HG02642 (cell line): Measurements from ENCODE around the gene NID2.

Experiments used
- ATAC-seq: cut with Tn5 transposase; IDR thresholded peaks from one replicate; pipeline ENCODE4 v1.9.1; 2021; ENCODE audit warnings: mild to moderate bottlenecking; ENCODE audit not compliant: unreplicated experiment, poor library complexity

Gene NID2

GRCh38 chr14:52080158-52080800, 11.4 kb upstream of the NID2 start:
- ATAC-seq: no peak

DNA sequence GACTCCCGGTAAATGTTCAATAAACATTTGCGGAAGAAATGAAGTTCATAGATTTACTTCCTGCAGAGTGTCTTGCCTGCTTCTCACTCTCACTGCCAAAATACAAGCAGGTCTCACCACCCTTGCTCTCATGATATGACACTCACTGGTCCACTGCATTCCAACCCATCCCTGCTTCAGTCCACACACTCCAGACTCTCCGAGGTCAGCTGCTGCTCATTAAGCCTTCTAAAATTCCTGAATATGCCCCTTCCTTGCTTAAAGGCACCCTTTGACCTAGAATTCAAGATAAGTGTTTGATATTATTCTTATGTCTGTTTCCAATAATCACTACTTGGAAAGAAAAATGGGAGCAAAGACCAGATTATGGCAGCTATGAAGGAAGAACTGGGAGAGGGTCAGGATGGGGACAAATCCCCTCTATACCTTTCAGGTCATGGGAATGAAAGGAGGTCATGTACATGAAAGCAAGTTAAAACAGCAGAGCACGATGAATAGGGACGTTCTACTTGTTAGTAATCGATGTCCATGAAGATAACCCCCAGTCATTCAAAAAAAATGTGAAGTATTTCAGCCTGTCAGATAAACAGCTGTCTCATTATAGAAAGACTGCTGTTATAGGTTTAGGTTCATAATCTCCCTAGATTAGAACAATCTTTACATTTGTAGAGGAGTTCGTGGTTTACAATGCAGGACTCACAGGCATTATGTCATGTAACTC, 10.5 kb upstream of the NID2 start:
- no peak for ATAC-seq

DNA sequence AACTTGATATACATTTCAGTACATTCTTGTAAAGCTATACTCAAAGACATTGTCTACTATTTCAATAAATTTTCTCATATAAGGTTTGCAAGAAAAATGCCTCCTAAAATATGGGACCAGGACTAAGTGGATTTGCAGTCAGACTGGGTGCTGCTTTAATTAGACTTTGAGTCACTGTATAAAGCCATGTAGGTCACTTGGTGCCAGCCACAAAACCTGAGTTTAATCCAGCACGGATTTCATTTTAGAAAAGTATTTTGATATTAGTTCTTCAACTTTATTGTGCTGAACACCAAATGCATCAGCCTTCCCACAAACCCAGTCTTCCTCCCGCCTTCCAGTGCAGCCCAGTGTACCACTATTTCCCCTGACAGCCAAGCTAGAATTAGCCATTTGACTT, 9.9 kb upstream of the NID2 start:
- ATAC-seq: no peak

DNA sequence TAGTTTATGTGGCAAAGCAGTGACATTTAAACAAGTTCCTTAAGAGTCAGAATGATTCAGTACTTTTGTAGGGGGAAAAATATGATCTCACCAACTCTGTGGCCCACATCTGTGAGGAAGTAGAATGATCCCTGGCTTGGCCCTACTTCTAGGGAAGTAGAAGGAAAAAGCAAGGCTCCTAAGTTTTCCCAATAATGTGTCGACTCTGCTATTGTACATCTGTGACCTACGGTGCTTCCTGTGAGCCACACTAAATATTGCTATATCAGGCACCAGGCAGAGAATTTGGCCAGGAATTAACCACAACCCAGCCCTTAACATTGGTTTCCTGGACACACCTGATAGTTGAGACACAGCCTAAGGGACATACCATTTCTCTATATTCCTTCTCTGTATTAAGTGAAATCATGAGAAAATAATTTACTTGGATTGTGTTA, 9.3 kb upstream of the NID2 start:
- no peak for ATAC-seq

DNA sequence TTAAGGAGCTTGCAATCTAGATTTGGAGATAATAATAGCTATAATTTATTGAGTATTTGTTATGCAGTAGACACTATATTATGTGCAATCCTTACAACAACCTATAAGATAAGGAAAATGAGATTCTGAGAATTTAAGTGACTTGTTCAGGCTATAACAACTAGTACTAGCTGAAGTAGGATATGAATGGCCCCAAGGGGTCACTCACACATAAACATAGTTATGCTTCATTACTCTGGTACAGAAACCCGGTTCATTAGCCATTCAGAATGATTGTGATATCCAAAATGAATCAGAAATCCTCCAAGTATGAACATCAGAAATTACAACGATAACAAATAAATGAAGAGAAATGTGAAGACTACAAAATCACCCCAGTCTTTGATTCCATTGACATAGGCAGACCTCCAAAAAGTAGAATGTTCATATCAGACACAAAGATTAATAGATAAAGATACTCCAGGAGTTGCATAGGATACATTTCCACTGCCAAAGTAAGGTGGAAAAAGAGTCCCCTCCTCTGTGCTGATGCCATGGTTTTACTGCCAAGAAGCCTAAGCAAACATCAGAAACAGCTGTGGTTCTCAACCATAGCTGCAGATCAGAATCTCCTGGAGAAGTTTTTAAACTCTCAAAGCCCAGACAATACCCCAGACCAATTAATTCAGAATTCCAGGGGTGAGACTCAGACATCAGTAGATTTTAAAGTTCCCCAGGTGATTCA, 8.6 kb upstream of the NID2 start:
- ATAC-seq: no peak

- ATAC-seq: no peak
Observed at GRCh38 chr14:52076334-52076733, 7.5 kb upstream of the NID2 start.

DNA sequence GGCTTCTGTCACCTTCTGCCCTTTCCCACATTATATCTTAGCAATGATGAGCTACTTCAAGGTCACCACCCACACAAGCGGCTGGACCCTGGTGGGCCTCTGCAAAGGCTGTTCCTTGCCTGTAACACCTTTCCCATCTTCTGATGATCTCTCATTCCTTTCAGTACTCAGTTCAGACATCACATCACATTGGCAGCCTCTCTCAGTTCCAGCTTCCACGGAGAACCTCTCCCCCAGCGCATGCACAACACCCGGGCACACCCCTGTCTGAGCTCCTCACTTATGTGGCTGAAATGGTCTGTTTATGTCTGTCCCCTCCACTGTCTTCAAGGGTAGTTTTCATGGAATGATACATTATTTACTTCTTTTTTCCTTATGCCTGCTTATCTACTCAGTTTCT, 6.5 kb upstream of the NID2 start:
- no peak for ATAC-seq

GRCh38 chr14:52073251-52073650, 4.4 kb upstream of the NID2 start:
- ATAC-seq: no peak

GRCh38 chr14:52072266-52072780, 3.5 kb upstream of the NID2 start:
- ATAC-seq: no peak

- no peak for ATAC-seq
Observed at GRCh38 chr14:52071675-52072074, 2.8 kb upstream of the NID2 start.

GRCh38 chr14:52070051-52070431, 1.2 kb upstream of the NID2 start:
- ATAC-seq: no peak

GRCh38 chr14:52069307-52070050, 620 bp upstream of the NID2 start:
- no peak for ATAC-seq

- no peak for ATAC-seq
Observed at GRCh38 chr14:52067873-52068614, 815 bp downstream of the NID2 start.

GRCh38 chr14:52064174-52064573, 4.7 kb downstream of the NID2 start:
- ATAC-seq: no peak

- ATAC-seq: no peak
Observed at GRCh38 chr14:52063052-52063462, 5.8 kb downstream of the NID2 start.

DNA sequence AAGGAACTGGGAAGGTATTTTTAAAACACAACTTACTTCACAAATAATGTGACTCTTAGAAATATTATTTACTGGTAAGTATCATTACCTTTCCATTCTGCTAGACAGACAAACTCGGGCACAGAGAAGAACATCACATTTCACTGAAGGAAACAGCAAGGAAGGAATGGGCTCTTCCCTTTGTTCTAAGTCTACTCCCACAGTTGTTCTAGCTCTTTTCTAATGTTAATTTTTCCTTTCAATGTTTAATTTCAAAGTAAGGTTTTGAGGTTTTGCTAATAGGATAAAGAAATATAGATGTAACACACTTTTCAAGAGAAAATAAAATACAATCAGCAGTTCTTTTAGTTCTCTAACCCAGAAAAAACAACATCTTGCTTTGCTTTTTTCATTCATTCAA, 7.0 kb downstream of the NID2 start:
- ATAC-seq: no peak

GRCh38 chr14:52061390-52061789, 7.5 kb downstream of the NID2 start:
- no peak for ATAC-seq

DNA sequence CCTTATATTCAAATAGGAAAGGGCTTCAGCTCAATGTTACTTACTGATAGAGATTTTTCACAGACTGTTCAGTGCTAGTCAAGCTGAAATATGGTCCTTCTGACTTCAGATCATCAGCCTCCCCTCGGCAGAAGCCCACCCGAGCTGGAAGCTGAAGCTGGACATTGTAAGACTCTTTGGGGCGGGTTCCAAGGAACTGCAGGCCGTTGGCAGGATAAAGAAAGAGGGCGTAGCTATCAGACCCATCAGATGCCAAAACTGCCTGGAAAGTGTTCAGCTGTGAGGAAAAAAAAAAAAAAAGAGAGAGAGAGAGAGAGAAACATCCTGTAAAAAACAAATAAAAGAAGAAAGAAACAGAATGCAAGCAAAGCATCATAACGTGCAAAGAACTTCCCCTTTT, 8.8 kb downstream of the NID2 start:
- ATAC-seq: no peak

GRCh38 chr14:52059649-52060048, 9.2 kb downstream of the NID2 start:
- no peak for ATAC-seq

- ATAC-seq: no peak
Observed at GRCh38 chr14:52058341-52058740, 10.5 kb downstream of the NID2 start.
